Naive B cell (primary cell): ENCODE results near the gene MAF. TPM values are rescaled to one million over a fixed set of nuclear protein-coding genes. Genes with fewer than 3 reads are reported as not detected.
A peak's percentile ranks its signal among the peaks of the same experiment; 100 is the strongest.

Experiments
- ATAC-seq, 2 donors: fragments of 150-1000 bp; cut with Tn5 transposase; 2 replicates each; pipeline ENCODE4 v1.10.0; 2021; ENCODE audit warnings: low read depth in 2 of 2, mild to moderate bottlenecking in 2 of 2, moderate library complexity in 2 of 2
- DNase-seq: peaks from one replicate; pipeline ENCODE4 v3.0.0; 2022
- H3K27ac Mint-ChIP-seq, 6 donors: one replicate each; pipeline ENCODE4 v1.8.0; 2020 to 2022; ENCODE audit warnings: mild to moderate bottlenecking in 6 of 6, mixed read lengths in 6 of 6, moderate library complexity in 5 of 6, inconsistent platforms in 2 of 6
- H3K27me3 Mint-ChIP-seq, 3 donors: one replicate each; pipeline ENCODE4 v1.8.0; 2021 to 2022; ENCODE audit warnings: mixed read lengths in 3 of 3, mild to moderate bottlenecking in 1 of 3
- H3K36me3 Mint-ChIP-seq, 2 donors: one replicate each; pipeline ENCODE4 v1.8.0; 2020 to 2022; ENCODE audit warnings: mixed read lengths in 2 of 2, inconsistent platforms in 1 of 2, mild to moderate bottlenecking in 1 of 2
- H3K4me1 Mint-ChIP-seq, 3 donors: one replicate each; pipeline ENCODE4 v1.8.0; 2020 to 2022; ENCODE audit warnings: mixed read lengths in 3 of 3, inconsistent platforms in 1 of 3, mild to moderate bottlenecking in 1 of 3, moderate library complexity in 1 of 3
- H3K4me3 Mint-ChIP-seq, 8 donors: one replicate each; pipeline ENCODE4 v1.8.0; 2020 to 2022; ENCODE audit warnings: mild to moderate bottlenecking in 8 of 8, mixed read lengths in 8 of 8, moderate library complexity in 8 of 8, inconsistent platforms in 2 of 8
- H3K9me3 Mint-ChIP-seq, 7 donors: one replicate each; pipeline ENCODE4 v1.8.0; 2020 to 2022; ENCODE audit warnings: mixed read lengths in 7 of 7, mild to moderate bottlenecking in 5 of 7, inconsistent platforms in 2 of 7, moderate library complexity in 1 of 7
- polyA plus RNA-seq, 6 donors: library from polyadenylated mRNA; unstranded; fragments of 300-500 nt; fragmentation: Illumina TruSeq; gene quantifications; one replicate each; pipeline ENCODE4 v1.2.3, GENCODE V29; 2021; ENCODE audit warnings: low read depth in 6 of 6

The MAF gene
- polyA plus RNA-seq, 6 donors from 2014 or later, result 0.11 TPM; not detected in 5

DNA sequence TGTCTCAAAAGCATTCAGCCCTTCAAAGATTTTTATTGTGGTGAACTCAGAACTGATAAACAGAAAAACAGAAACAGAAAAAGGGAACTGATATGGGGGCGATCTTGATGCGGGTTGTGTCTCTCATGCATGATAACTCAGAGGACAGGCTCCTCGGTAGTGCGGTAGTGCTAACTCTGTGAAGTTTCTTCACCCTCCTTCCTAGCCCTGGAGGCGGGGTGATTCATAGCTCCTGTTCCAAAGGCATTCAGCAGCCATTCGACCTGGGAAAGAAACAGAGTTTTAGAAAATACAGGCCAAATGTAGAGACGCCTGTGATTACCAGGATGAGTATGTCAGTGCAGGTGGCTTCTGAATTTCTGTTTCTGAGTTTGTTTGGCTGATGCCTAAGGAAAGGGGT lies 5.5 kb upstream of the MAF start:
- H3K4me3 Mint-ChIP-seq, result peak overlapping the region in 1 of 8 donors; percentile 5
- no peaks in the 10 kb centered on the region for H3K9me3 Mint-ChIP-seq
- H3K27me3 Mint-ChIP-seq, result peaks cover 67 to 85% (median 77%) of the 10 kb centered on the region in 3 donors
- peak overlapping the region in 1 of 6 donors; percentile 27 for H3K27ac Mint-ChIP-seq
- ATAC-seq, result peak; percentile 67 to 76
- H3K36me3 Mint-ChIP-seq, result no peaks in the 10 kb centered on the region
- peaks cover 17 to 24% (median 22%) of the 10 kb centered on the region in 3 donors for H3K4me1 Mint-ChIP-seq
- peak; percentile 14 for DNase-seq

GRCh38 chr16:79603055-79603454 lies 2.5 kb upstream of the MAF start:
- H3K4me3 Mint-ChIP-seq, result peak overlapping the region in 1 of 8 donors; percentile 90
- no peaks in the 10 kb centered on the region for H3K36me3 Mint-ChIP-seq
- DNase-seq (no peak), ATAC-seq (no peak)
- no peak overlapping the region for H3K27ac Mint-ChIP-seq
- H3K9me3 Mint-ChIP-seq, result no peaks in the 10 kb centered on the region
- peaks cover 28 to 39% (median 35%) of the 10 kb centered on the region in 3 donors for H3K4me1 Mint-ChIP-seq
- H3K27me3 Mint-ChIP-seq, result peaks cover 53 to 71% (median 68%) of the 10 kb centered on the region in 3 donors

- Mint-ChIP-seq H3K27me3 (peaks cover 51 to 71% (median 66%) of the 10 kb centered on the region in 3 donors), H3K36me3 (no peaks in the 10 kb centered on the region), H3K27ac (no peak overlapping the region), H3K4me1 (peaks cover 29 to 39% (median 35%) of the 10 kb centered on the region in 3 donors), H3K4me3 (peak overlapping the region in 5 of 8 donors; percentile 90 to 100 (median 96)), H3K9me3 (no peaks in the 10 kb centered on the region)
- ATAC-seq (no peak), DNase-seq (no peak)
Observed at GRCh38 chr16:79602628-79603014, 2.1 kb upstream of the MAF start.

DNA sequence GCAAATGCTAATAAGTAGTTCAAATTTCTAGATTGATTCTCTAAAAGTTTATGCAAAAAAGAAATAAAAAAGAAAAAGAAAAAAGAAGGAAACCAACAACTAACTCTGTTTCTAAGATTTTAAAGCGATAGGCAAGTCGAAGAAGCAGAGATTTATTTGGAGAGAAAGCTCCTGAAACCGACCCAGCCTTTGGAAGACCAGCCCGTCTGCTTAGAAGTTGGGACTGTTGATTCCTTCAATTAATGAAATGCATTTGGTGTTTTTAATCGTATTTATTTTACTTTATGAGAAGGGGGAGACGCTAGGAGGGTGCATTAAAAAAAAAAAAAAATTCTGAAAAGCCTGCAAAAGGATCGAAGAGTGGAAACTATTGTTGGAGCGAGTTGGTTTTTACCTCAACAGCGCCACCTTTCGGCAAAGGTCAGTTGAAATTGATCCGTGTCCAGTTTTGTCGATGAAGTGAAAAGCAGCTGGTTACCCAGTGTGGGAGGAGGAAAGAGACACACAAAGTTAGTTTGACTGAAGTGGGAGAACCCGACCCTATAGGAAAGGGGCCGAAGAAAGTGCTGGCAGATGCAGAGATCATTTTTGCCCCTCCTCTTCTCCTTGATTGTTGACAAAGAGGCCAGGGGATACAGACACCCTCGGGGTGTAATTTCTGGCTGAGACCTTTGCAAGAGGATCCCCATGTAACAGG lies 1.5 kb upstream of the MAF start:
- Mint-ChIP-seq H3K9me3 (no peaks in the 10 kb centered on the region), H3K27ac (peak overlapping the region in 5 of 6 donors; percentile 6 to 76 (median 73)), H3K36me3 (no peaks in the 10 kb centered on the region), H3K4me3 (peak overlapping the region; percentile 89 to 100 (median 95)), H3K27me3 (peaks cover 51 to 71% (median 64%) of the 10 kb centered on the region in 3 donors), H3K4me1 (peaks cover 29 to 39% (median 35%) of the 10 kb centered on the region in 3 donors)
- no peak for ATAC-seq
- peak; percentile 64 for DNase-seq

DNA sequence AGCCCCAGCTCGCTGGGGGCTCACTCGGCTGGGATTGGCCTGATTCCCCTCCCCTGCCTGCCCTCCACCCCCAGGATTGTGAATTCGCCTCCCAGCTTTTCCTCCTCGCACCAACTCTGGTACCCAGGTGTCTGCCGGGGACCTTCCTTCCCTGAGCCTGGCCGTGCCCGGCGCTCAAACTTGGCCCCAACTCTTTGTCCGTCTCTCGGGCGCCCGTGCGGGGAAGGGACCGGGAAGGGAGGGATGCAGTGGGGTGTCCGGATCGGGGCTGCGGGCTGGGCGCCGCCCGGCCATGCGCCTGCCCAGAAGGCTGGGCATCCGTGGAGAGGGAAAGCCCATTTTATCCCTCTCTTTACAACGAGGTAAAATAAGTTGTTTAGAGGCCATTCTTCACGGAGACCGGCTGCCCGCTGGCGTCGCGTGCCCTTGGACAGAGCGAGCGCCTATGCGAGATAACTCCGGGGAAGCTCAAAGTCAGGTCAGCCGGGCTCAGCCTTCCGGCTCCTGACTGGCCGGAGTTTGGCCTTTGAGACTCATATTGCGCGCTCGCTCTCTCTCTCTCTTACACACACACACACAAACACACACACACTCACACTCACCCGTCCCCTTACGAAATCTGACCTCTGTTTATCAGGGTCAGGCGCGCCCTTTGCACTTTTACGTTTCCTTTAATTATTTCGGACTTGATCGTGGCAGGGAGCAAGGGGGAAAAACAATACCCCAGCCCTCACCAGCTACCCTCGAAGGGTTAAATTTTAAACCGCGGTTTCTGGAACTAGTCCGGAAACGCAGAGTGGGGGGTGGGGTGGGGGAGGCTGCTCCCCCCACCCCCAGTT lies 774 bp upstream of the MAF start:
- ATAC-seq (no peak), DNase-seq (peak; percentile 3)
- Mint-ChIP-seq H3K9me3 (no peaks in the 10 kb centered on the region), H3K36me3 (no peaks in the 10 kb centered on the region), H3K27me3 (peaks cover 51 to 73% (median 68%) of the 10 kb centered on the region in 3 donors), H3K27ac (peak overlapping the region in 5 of 6 donors; percentile 31 to 93 (median 76)), H3K4me1 (peaks cover 28 to 37% (median 35%) of the 10 kb centered on the region in 3 donors), H3K4me3 (peak overlapping the region; percentile 89 to 100 (median 95))

DNA sequence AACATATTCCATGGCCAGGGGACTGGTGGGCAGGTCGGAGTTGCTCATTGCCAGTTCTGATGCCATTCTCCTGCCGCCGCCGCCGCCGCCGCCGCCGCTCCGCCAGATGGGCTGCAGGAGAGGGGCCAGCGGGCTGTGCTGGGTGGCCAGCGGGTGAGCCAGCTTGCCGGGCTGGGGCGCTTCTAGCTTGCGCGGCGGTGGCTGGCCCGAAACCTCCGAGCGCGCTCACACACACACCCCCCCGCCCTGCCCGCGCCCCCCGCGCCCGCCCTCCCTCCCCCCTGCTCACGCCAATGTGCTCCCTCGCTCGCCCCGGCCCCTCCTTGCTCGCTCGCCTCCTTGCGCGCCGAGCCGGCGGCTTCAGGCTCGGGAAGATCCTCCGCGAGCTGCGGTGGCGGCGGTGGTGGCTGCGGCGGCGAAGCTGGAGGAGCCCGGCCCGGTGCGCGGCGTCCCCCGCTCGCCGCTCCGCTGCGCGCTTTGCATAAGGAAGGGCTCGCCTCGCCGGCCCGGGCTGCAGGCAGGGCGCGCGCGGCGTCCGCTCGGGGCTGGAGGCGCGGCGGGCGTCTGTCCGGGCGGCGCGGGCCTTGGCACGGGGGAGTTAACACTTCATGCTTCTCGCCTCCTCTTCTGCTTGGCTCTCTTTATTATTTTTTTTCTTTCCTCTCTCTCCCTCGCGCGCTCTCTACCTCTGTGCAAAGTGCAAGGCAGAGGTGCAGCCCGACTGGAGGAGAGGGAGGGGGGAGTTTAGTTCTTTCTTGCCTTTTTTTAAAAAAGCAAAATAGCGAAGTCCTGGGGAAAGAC lies 500 bp downstream of the MAF start:
- Mint-ChIP-seq H3K4me3 (peak overlapping the region; percentile 89 to 100 (median 95)), H3K36me3 (no peaks in the 10 kb centered on the region), H3K4me1 (peaks cover 22 to 30% (median 27%) of the 10 kb centered on the region in 3 donors), H3K9me3 (no peaks in the 10 kb centered on the region), H3K27ac (peak overlapping the region; percentile 47 to 94 (median 86)), H3K27me3 (peaks cover 45 to 73% (median 65%) of the 10 kb centered on the region in 3 donors)
- DNase-seq, result peak; percentile 64
- peak; percentile 65 to 69 for ATAC-seq

GRCh38 chr16:79599256-79599836 lies 1.2 kb downstream of the MAF start:
- Mint-ChIP-seq H3K4me3 (peak overlapping the region; percentile 61 to 93 (median 88)), H3K27me3 (peaks cover 48 to 68% (median 65%) of the 10 kb centered on the region in 3 donors), H3K4me1 (peaks cover 22 to 30% (median 27%) of the 10 kb centered on the region in 3 donors), H3K27ac (peak overlapping the region in 2 of 6 donors; percentile 30 to 38), H3K36me3 (no peaks in the 10 kb centered on the region), H3K9me3 (no peaks in the 10 kb centered on the region)
- ATAC-seq (no peak), DNase-seq (peak; percentile 35)

DNA sequence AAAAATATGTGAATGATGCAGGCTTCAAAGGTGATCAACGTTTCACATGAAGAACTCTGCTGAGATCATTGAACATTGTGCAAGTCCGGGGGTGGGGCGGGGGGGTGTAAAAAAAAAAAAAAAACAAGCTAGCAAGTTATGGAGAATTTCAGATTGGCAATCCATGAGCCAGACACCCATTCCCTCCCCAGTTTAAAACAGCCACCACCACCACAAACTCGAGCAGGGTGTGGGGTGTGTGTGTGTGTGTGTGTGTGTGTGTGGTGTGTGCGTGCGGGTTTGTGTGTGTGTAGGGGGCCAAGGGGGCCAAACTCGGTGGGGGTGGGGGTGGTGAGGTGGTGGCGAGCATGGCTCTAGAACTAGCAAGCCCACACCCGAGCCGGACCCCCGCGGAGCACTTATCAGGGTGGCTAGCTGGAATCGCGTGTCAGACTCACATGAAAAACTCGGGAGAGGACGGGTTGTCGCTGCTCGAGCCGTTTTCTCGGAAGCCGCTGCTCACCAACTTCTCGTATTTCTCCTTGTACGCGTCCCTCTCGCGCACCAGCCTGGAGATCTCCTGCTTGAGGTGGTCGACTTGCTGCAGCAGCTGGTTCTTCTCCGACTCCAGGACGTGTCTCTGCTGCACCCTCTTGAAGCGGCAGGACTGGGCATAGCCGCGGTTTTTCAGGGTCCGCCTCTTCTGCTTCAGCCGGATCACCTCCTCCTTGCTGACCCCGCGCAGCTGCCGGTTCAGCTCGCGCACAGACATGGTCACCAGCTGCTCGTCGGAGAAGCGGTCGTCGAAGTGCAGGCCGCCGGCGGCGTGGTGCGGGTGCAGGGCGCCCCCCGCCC lies 2.0 kb downstream of the MAF start:
- ATAC-seq, result no peak
- peak overlapping the region in 4 of 6 donors; percentile 18 to 49 (median 30) for H3K27ac Mint-ChIP-seq
- H3K4me1 Mint-ChIP-seq, result peaks cover 22 to 30% (median 27%) of the 10 kb centered on the region in 3 donors
- DNase-seq, result peak; percentile 16
- H3K9me3 Mint-ChIP-seq, result no peaks in the 10 kb centered on the region
- H3K27me3 Mint-ChIP-seq, result peaks cover 45 to 62% (median 62%) of the 10 kb centered on the region in 3 donors
- no peaks in the 10 kb centered on the region for H3K36me3 Mint-ChIP-seq
- H3K4me3 Mint-ChIP-seq, result peak overlapping the region; percentile 63 to 88 (median 71)

DNA sequence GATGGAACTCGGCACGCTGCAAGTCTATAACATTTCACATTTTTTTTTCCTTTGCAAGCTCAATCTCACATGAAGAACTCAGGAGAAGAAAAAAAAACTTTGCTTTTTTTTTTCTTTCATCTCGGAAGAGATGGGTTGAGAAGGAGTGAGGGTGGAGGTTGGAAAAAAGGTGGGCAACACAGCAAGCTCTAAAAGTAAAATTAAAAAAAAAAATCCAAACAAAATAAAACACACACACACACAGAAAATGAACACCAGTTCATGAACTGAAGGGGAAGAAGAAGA lies 2.5 kb downstream of the MAF start:
- peak overlapping the region in 7 of 8 donors; percentile 45 to 88 (median 68) for H3K4me3 Mint-ChIP-seq
- H3K27me3 Mint-ChIP-seq, result peaks cover 49 to 66% (median 66%) of the 10 kb centered on the region in 3 donors

DNA sequence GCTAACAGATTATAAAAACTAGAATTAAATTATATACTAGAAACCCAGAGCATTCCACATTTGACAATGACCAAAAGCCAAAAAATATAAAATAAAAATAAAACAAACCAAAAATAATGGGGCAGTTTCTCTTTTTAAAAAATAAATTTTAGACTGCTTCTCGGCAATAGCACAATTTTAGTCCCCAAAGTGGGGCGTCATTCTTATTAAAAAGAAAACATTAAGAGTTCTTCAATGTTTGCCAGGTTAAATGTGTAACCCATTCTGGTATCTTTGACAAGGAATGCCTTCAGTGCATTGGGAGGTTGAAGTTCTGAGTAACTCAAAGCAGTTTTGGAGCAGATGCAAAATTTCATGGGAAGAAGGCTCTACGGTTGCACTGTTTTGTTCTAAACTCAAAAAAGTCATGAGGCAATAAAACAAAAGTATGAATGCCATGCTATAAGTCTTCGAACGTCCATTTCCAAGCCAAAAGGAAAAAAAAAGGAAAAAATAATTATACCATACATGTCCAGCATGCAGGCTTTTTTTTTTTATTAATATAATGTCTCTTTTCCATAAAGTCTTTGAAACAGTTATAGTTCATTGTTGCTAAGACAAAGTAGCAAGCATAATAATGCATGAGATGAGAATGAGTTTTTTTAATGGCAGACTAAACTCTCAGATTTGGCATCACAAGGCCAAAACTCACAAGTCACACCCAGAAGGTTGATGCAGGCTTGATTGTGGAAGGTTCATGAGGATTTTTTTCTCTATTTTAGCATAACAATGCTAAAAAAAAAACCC lies 3.1 kb downstream of the MAF start:
- ATAC-seq (no peak), DNase-seq (no peak)
- Mint-ChIP-seq H3K27me3 (peaks cover 49 to 66% (median 66%) of the 10 kb centered on the region in 3 donors), H3K27ac (no peak overlapping the region), H3K4me3 (peak overlapping the region in 5 of 8 donors; percentile 58 to 88 (median 68)), H3K36me3 (no peaks in the 10 kb centered on the region), H3K4me1 (peaks cover 22 to 30% (median 27%) of the 10 kb centered on the region in 3 donors), H3K9me3 (no peaks in the 10 kb centered on the region)

More for the DNA sequence above, 2.5 kb downstream of the MAF start:
- no peaks in the 10 kb centered on the region for H3K36me3 Mint-ChIP-seq
- peaks cover 22 to 30% (median 27%) of the 10 kb centered on the region in 3 donors for H3K4me1 Mint-ChIP-seq
- no peaks in the 10 kb centered on the region for H3K9me3 Mint-ChIP-seq
- ATAC-seq, result no peak
- no peak for DNase-seq
- H3K27ac Mint-ChIP-seq, result no peak overlapping the region

GRCh38 chr16:79595931-79596450 lies 4.5 kb downstream of the MAF start:
- H3K27ac Mint-ChIP-seq, result no peak overlapping the region
- peaks cover 12 to 15% (median 13%) of the 10 kb centered on the region in 3 donors for H3K4me1 Mint-ChIP-seq
- no peaks in the 10 kb centered on the region for H3K9me3 Mint-ChIP-seq
- no peaks in the 10 kb centered on the region for H3K36me3 Mint-ChIP-seq
- H3K27me3 Mint-ChIP-seq, result peaks cover 49 to 71% (median 70%) of the 10 kb centered on the region in 3 donors
- DNase-seq (no peak), ATAC-seq (no peak)
- peak overlapping the region in 1 of 8 donors; percentile 10 for H3K4me3 Mint-ChIP-seq
